Measurements from ENCODE around the gene SNX8.

DNA sequence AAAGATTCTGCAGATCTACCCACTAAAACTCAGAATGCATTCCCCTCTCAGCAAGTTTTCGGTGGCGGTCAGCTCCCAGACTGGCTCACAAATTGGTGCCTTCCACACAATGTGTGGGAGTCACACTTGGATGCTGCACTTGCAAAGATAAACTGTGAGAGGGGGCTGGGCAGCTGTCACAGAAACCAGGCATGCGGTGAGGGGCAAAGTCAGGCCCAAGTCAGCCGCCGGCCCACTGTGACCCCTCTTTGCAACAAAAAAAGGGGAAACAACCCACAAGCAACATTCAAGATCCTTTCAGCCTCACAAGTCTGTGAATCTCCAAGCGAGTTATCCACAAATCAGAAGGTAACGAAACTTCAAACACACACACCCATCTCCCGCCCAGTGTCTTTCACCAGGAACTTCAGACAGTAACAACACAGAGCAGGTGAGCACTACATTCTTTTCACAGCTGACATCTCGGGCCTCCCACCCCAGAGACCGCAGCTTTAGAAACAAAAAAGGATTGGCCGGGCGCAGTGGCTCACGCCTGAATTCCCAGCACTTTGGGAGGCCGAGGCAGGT lies 32.0 kb downstream of the SNX8 start:
- no peak for TF ChIP-seq EZH2phosphoT487 (IDR thresholded peaks at IDR 0.05; ENCODE audit: insufficient read depth, low read depth)
- TF ChIP-seq EZH2 (IDR thresholded peaks at IDR 0.05; ENCODE audit: insufficient read depth, poor library complexity, severe bottlenecking): no peak
